KMS-11 (cell line): ENCODE measurements around the gene GNB5.

ENCODE experiments used
- H2AFZ ChIP-seq: fragments of 200-600 bp; sonication (generic); 2 replicates; pipeline ENCODE4 v1.6.1; 2016; ENCODE audit warnings: antibody characterized with exemption, mixed run types, low read depth
- H3K27ac ChIP-seq: fragments of 200-600 bp; sonication (generic); 2 replicates; pipeline ENCODE4 v1.6.1; 2016; ENCODE audit warnings: mild to moderate bottlenecking, mixed run types
- H3K27me3 ChIP-seq: fragments of 200-600 bp; sonication (generic); 2 replicates; pipeline ENCODE4 v1.6.1; 2017; ENCODE audit warnings: mild to moderate bottlenecking, low read depth, mixed run types, moderate library complexity; ENCODE audit not compliant: insufficient read depth
- H3K36me3 ChIP-seq: fragments of 200-600 bp; sonication (generic); 2 replicates; pipeline ENCODE4 v1.6.1; 2017; ENCODE audit warnings: mild to moderate bottlenecking, mixed run types; ENCODE audit not compliant: insufficient read depth
- H3K4me1 ChIP-seq: fragments of 200-600 bp; sonication (generic); 2 replicates; pipeline ENCODE4 v1.6.1; 2016; ENCODE audit warnings: mild to moderate bottlenecking, low read depth, mixed run types; ENCODE audit not compliant: poor library complexity, severe bottlenecking
- H3K4me2 ChIP-seq: fragments of 200-600 bp; sonication (generic); 2 replicates; pipeline ENCODE4 v1.7.0; 2016; ENCODE audit warnings: mild to moderate bottlenecking, mixed run types
- H3K4me3 ChIP-seq: fragments of 200-600 bp; sonication (generic); IDR thresholded peaks from 2 replicates; pipeline ENCODE4 v1.6.1; 2017; ENCODE audit warnings: low read depth, low read length, mixed read lengths; ENCODE audit not compliant: insufficient read depth
- H3K79me2 ChIP-seq: fragments of 200-600 bp; sonication (generic); 2 replicates; pipeline ENCODE4 v1.6.1; 2016; ENCODE audit warnings: low read depth, mixed run types; ENCODE audit not compliant: insufficient read depth
- H3K9ac ChIP-seq: fragments of 200-600 bp; sonication (generic); 2 replicates; pipeline ENCODE4 v1.6.1; 2016; ENCODE audit warnings: mild to moderate bottlenecking, mixed run types
- H4K20me1 ChIP-seq: fragments of 200-600 bp; sonication (generic); 2 replicates; pipeline ENCODE4 v1.6.1; 2016; ENCODE audit warnings: mild to moderate bottlenecking, mixed run types; ENCODE audit not compliant: insufficient read depth
- TF ChIP-seq, protein P1 (sequence below): fragments of 200-600 bp; sonication (generic); conservative IDR thresholded peaks from 2 replicates; pipeline ENCODE4 v1.6.1; 2017; ENCODE audit warnings: low read depth, mild to moderate bottlenecking, antibody characterized with exemption, low read length, moderate library complexity, mixed read lengths

Gene GNB5

DNA sequence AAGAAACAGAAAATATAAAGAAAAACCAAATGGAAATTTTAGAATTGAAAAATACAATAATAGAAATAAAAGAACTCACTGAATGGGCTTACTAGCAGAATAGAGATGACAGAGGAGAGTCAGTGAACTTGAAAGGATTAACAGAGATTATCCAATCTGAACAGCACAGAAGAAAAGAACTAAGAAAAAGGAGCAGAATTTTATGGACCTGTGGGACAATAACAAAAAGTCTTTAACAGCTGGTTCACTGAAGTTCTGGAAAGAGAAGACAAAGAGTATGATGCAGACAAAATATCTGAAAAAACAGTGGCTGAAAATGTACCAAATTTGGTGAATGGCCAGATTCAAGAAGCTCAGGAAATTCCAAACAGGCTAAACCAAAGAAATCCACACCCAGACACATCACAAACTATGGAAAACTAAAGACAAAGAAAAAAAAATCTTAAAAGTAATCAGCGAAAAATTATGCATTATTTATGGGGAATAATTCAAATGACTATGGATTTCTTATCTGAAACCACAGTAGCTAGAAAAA is 9.7 kb upstream of the GNB5 start:
- no peak overlapping the region for H3K9ac ChIP-seq
- H3K4me2 ChIP-seq, result no peak overlapping the region
- H4K20me1 ChIP-seq, result no peaks in the 10 kb centered on the region
- no peaks in the 10 kb centered on the region for H3K27me3 ChIP-seq
- H3K79me2 ChIP-seq, result no peaks in the 10 kb centered on the region
- no peaks in the 10 kb centered on the region for H3K36me3 ChIP-seq
- no peak overlapping the region for H3K27ac ChIP-seq
- no peaks in the 10 kb centered on the region for H3K4me1 ChIP-seq
- no peak overlapping the region for H2AFZ ChIP-seq
- TF ChIP-seq, protein P1, sequence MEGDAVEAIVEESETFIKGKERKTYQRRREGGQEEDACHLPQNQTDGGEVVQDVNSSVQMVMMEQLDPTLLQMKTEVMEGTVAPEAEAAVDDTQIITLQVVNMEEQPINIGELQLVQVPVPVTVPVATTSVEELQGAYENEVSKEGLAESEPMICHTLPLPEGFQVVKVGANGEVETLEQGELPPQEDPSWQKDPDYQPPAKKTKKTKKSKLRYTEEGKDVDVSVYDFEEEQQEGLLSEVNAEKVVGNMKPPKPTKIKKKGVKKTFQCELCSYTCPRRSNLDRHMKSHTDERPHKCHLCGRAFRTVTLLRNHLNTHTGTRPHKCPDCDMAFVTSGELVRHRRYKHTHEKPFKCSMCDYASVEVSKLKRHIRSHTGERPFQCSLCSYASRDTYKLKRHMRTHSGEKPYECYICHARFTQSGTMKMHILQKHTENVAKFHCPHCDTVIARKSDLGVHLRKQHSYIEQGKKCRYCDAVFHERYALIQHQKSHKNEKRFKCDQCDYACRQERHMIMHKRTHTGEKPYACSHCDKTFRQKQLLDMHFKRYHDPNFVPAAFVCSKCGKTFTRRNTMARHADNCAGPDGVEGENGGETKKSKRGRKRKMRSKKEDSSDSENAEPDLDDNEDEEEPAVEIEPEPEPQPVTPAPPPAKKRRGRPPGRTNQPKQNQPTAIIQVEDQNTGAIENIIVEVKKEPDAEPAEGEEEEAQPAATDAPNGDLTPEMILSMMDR, result no peak
- H3K4me3 ChIP-seq, result no peak overlapping the region

DNA sequence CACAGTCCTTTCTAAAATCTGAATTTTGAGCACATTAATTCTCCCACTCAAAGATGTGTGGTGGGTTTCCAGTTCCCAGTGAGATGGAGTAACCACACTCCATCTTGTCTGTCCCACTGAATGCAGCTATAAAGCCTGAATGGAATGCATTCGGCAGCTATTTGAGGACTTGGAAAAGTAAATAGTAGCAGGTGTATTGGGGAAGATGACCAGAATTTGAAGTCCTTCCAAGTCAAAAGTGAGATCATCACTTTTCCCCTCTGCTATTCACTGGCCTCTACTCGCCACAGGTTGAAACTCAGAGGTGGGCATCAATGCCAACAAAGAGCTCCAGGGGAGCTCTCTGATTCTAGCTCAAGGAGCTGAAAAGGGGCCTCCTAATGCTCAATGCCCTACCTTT is 8.1 kb upstream of the GNB5 start:
- Histone ChIP-seq H4K20me1 (no peaks in the 10 kb centered on the region), H3K27ac (no peak overlapping the region), H3K4me2 (no peak overlapping the region), H2AFZ (no peak overlapping the region), H3K36me3 (no peaks in the 10 kb centered on the region), H3K79me2 (no peaks in the 10 kb centered on the region), H3K9ac (no peak overlapping the region), H3K4me3 (no peak overlapping the region), H3K27me3 (no peaks in the 10 kb centered on the region), H3K4me1 (no peaks in the 10 kb centered on the region)
- TF ChIP-seq, protein P1, result no peak

DNA sequence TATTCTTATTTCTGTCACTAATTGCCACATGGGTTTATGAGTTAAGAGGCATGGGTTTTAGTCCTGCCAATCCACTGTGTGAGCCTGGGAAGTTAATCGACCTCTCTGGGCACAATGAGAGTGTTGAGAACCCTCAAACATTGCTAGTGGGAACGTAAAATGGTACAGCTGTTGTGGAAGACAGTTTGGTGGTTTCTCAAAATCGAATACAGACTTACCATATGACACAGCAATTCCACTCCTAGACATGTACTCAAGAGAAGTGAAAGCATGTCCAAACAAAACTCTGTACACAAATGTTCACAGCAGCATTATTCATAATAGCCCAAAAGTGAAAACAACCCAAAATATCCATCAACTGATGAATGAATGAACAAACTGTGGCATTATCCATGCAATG is 5.7 kb upstream of the GNB5 start:
- no peaks in the 10 kb centered on the region for H3K36me3 ChIP-seq
- no peaks in the 10 kb centered on the region for H4K20me1 ChIP-seq
- H3K9ac ChIP-seq, result no peak overlapping the region
- no peaks in the 10 kb centered on the region for H3K79me2 ChIP-seq
- no peak overlapping the region for H2AFZ ChIP-seq
- TF ChIP-seq, protein P1, result no peak
- H3K27ac ChIP-seq, result no peak overlapping the region
- H3K4me1 ChIP-seq, result no peaks in the 10 kb centered on the region
- no peak overlapping the region for H3K4me3 ChIP-seq
- H3K4me2 ChIP-seq, result no peak overlapping the region
- H3K27me3 ChIP-seq, result no peaks in the 10 kb centered on the region

DNA sequence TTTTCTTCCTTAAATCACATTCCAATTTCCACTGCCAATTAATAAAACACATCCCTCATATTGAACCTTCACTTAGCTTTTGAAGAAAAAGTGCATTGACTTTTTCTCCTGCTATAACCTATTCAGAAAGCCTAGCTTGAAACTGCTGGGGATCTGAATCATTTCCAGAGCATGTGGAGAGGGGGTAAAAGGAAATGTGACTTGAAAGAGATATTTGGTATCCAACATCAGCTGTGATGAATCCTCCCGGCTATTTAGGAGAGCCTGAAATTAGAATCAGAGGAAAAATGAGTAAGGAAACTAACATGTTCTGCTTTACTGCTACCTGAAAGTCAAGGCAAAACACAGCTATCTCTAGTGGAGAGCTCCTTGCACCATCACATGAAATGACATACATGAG is 2.6 kb upstream of the GNB5 start:
- H3K4me2 ChIP-seq, result no peak overlapping the region
- H3K9ac ChIP-seq, result no peak overlapping the region
- no peaks in the 10 kb centered on the region for H3K27me3 ChIP-seq
- no peak overlapping the region for H3K4me3 ChIP-seq
- TF ChIP-seq, protein P1, result no peak
- H4K20me1 ChIP-seq, result no peaks in the 10 kb centered on the region
- H3K4me1 ChIP-seq, result no peaks in the 10 kb centered on the region
- H3K27ac ChIP-seq, result no peak overlapping the region
- H2AFZ ChIP-seq, result no peak overlapping the region
- no peaks in the 10 kb centered on the region for H3K36me3 ChIP-seq
- no peaks in the 10 kb centered on the region for H3K79me2 ChIP-seq

DNA sequence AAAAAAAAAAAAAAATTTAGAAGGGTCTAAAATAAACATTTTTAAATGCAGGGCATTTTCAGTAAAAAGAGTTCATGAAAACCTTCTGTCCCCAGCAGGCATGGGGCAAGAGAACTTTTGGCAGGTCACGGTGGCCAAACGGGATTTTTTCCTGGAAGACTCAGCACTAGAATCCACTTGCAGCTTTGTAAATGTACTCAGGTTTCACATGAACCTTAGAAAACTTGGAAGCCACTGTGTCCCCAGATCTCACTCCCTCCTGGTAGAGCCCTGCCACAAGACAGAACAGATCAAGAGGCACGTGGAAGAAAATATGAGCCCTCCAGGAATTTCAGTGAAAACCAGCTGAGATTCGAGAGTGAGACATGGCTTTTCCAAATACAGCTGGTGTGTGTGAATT is 2.1 kb upstream of the GNB5 start:
- Histone ChIP-seq H3K4me3 (no peak overlapping the region), H3K4me1 (no peaks in the 10 kb centered on the region), H3K36me3 (no peaks in the 10 kb centered on the region), H4K20me1 (no peaks in the 10 kb centered on the region), H2AFZ (no peak overlapping the region), H3K27ac (no peak overlapping the region), H3K27me3 (no peaks in the 10 kb centered on the region), H3K79me2 (no peaks in the 10 kb centered on the region), H3K9ac (no peak overlapping the region), H3K4me2 (no peak overlapping the region)
- TF ChIP-seq, protein P1, result no peak
